HUES64 (cell line): Measurements from ENCODE around the gene DLGAP3.

Source experiments
- H3K27ac ChIP-seq: 2 replicates; pipeline ENCODE4 v1.7.0; 2013; ENCODE audit warnings: low read depth, low read length, inconsistent platforms
- H3K27me3 ChIP-seq: 2 replicates; pipeline ENCODE4 v1.6.1; 2013; ENCODE audit warnings: mild to moderate bottlenecking, low read length; ENCODE audit not compliant: insufficient read depth
- H3K36me3 ChIP-seq: 2 replicates; pipeline ENCODE4 v1.6.1; 2013; ENCODE audit warnings: mild to moderate bottlenecking, low read length; ENCODE audit not compliant: insufficient read depth
- H3K4me1 ChIP-seq: 2 replicates; pipeline ENCODE4 v1.6.1; 2013; ENCODE audit warnings: mild to moderate bottlenecking, low read length, moderate library complexity; ENCODE audit not compliant: insufficient read depth
- H3K4me3 ChIP-seq: 2 replicates; pipeline ENCODE4 v1.5.1; 2013; ENCODE audit warnings: mild to moderate bottlenecking, low read length, moderate library complexity
- H3K9ac ChIP-seq: 2 replicates; pipeline ENCODE4 v1.6.1; 2013; ENCODE audit warnings: mild to moderate bottlenecking, low read depth, low read length
- H3K9me3 ChIP-seq: 2 replicates; pipeline ENCODE4 v1.6.1; 2013; ENCODE audit warnings: low read depth, low read length; ENCODE audit not compliant: insufficient read depth
- WGBS: fragments of 150-250, 120-280 bp; methylation state at CpG from one replicate; pipeline ENCODE4 v1.1.7; 2013; ENCODE audit warnings: missing lambda C conversion rate; 5-methylcytosine and 5-hydroxymethylcytosine counted together

The DLGAP3 gene

GRCh38 chr1:34865573-34865972 lies 63.9 kb downstream of the DLGAP3 start:
- no peaks in the 10 kb centered on the region for H3K9me3 ChIP-seq
- H3K4me3 ChIP-seq: peak overlapping the region; percentile 80
- H3K27ac ChIP-seq: no peak overlapping the region
- 26% methylated on average over 25 of the region's 25 CpGs for WGBS
- no peaks in the 10 kb centered on the region for H3K4me1 ChIP-seq
- H3K9ac ChIP-seq: peak overlapping the region; percentile 88
- peaks cover 61% of the 10 kb centered on the region for H3K27me3 ChIP-seq
- no peaks in the 10 kb centered on the region for H3K36me3 ChIP-seq

GRCh38 chr1:34864759-34865158 lies 64.7 kb downstream of the DLGAP3 start:
- Histone ChIP-seq H3K9me3 (no peaks in the 10 kb centered on the region), H3K27me3 (peaks cover 61% of the 10 kb centered on the region), H3K4me1 (no peaks in the 10 kb centered on the region), H3K4me3 (no peak overlapping the region), H3K36me3 (no peaks in the 10 kb centered on the region), H3K27ac (no peak overlapping the region), H3K9ac (no peak overlapping the region)
- WGBS: 89% methylated on average over 8 of the region's 8 CpGs

GRCh38 chr1:34863501-34863900 lies 65.9 kb downstream of the DLGAP3 start:
- H3K9ac ChIP-seq: no peak overlapping the region
- no peak overlapping the region for H3K27ac ChIP-seq

GRCh38 chr1:34859446-34860200 lies 69.8 kb downstream of the DLGAP3 start, which contains the start of gene SMIM12:
Gene SMIM12 (minus strand): TSS chr1:34859749. CDS start chr1:34855977, 3,772 bp downstream.
- Histone ChIP-seq H3K4me1 (peaks cover 8% of the 10 kb centered on the region; the same call in 1 of the 2 replicates), H3K27me3 (peaks cover 30% of the 10 kb centered on the region), H3K36me3 (peaks cover 13% of the 10 kb centered on the region), H3K9ac (peak within 1 kb of the TSS; percentile 80), H3K9me3 (no peaks in the 10 kb centered on the region), H3K4me3 (peak within 1 kb of the TSS; percentile 97), H3K27ac (peak within 1 kb of the TSS; percentile 48; the same call in 1 of the 2 replicates)
- 2% methylated on average over 46 of the region's 47 CpGs for WGBS

More at GRCh38 chr1:34863501-34863900, 65.9 kb downstream of the DLGAP3 start:
- no peak overlapping the region for H3K4me3 ChIP-seq
- peaks cover 4% of the 10 kb centered on the region; the same call in 1 of the 2 replicates for H3K4me1 ChIP-seq
- no peaks in the 10 kb centered on the region for H3K36me3 ChIP-seq
- H3K27me3 ChIP-seq: peaks cover 61% of the 10 kb centered on the region
- H3K9me3 ChIP-seq: no peaks in the 10 kb centered on the region

GRCh38 chr1:34858901-34859445 lies 70.5 kb downstream of the DLGAP3 start:
- H3K27me3 ChIP-seq: peaks cover 24% of the 10 kb centered on the region
- H3K36me3 ChIP-seq: peaks cover 18% of the 10 kb centered on the region
- H3K9me3 ChIP-seq: no peaks in the 10 kb centered on the region
- peak overlapping the region; percentile 48; the same call in 1 of the 2 replicates for H3K27ac ChIP-seq
- peak overlapping the region; percentile 80 for H3K9ac ChIP-seq
- peaks cover 8% of the 10 kb centered on the region; the same call in 1 of the 2 replicates for H3K4me1 ChIP-seq
- peak overlapping the region; percentile 97 for H3K4me3 ChIP-seq
- WGBS: 2% methylated on average over 15 of the region's 15 CpGs

- peaks cover 18% of the 10 kb centered on the region for H3K36me3 ChIP-seq
- WGBS: 97% methylated on average over 6 of the region's 6 CpGs
- no peak overlapping the region for H3K27ac ChIP-seq
- H3K9ac ChIP-seq: no peak overlapping the region
- H3K27me3 ChIP-seq: peaks cover 1% of the 10 kb centered on the region
- no peaks in the 10 kb centered on the region for H3K9me3 ChIP-seq
- peaks cover 8% of the 10 kb centered on the region; the same call in 1 of the 2 replicates for H3K4me1 ChIP-seq
- H3K4me3 ChIP-seq: no peak overlapping the region
Measured at GRCh38 chr1:34856697-34857096, 72.8 kb downstream of the DLGAP3 start.

- no peaks in the 10 kb centered on the region for H3K27me3 ChIP-seq
- H3K4me1 ChIP-seq: peaks cover 3% of the 10 kb centered on the region
- H3K4me3 ChIP-seq: no peak overlapping the region
- peak overlapping the region; percentile 10; the same call in 1 of the 2 replicates for H3K9ac ChIP-seq
- peak overlapping the region; percentile 83 for H3K27ac ChIP-seq
- 5% methylated on average over 6 of the region's 6 CpGs for WGBS
- H3K9me3 ChIP-seq: no peaks in the 10 kb centered on the region
- peaks cover 18% of the 10 kb centered on the region for H3K36me3 ChIP-seq
Measured at GRCh38 chr1:34852677-34853217, 76.7 kb downstream of the DLGAP3 start.

- H3K27ac ChIP-seq: no peak overlapping the region
- H3K4me1 ChIP-seq: peaks cover 3% of the 10 kb centered on the region
- 88% methylated on average over 13 of the region's 13 CpGs for WGBS
- no peaks in the 10 kb centered on the region for H3K9me3 ChIP-seq
- peaks cover 18% of the 10 kb centered on the region for H3K36me3 ChIP-seq
- H3K4me3 ChIP-seq: no peak overlapping the region
- no peaks in the 10 kb centered on the region for H3K27me3 ChIP-seq
- no peak overlapping the region for H3K9ac ChIP-seq
Measured at GRCh38 chr1:34851431-34852105, 77.9 kb downstream of the DLGAP3 start.

- no peak overlapping the region for H3K27ac ChIP-seq
- no peaks in the 10 kb centered on the region for H3K27me3 ChIP-seq
- peaks cover 7% of the 10 kb centered on the region for H3K4me1 ChIP-seq
- no peak overlapping the region for H3K4me3 ChIP-seq
- H3K36me3 ChIP-seq: peaks cover 14% of the 10 kb centered on the region
- WGBS: 83% methylated on average over 6 of the region's 6 CpGs
- H3K9ac ChIP-seq: no peak overlapping the region
- no peaks in the 10 kb centered on the region for H3K9me3 ChIP-seq
Measured at GRCh38 chr1:34850382-34850781, 79.1 kb downstream of the DLGAP3 start.

GRCh38 chr1:34847094-34847493 lies 82.4 kb downstream of the DLGAP3 start:
- Histone ChIP-seq H3K27ac (no peak overlapping the region), H3K9ac (no peak overlapping the region), H3K27me3 (no peaks in the 10 kb centered on the region), H3K4me1 (peaks cover 32% of the 10 kb centered on the region), H3K9me3 (no peaks in the 10 kb centered on the region), H3K36me3 (no peaks in the 10 kb centered on the region; the same call in 1 of the 2 replicates), H3K4me3 (no peak overlapping the region)
- 88% methylated on average over 7 of the region's 7 CpGs for WGBS

- Histone ChIP-seq H3K27ac (no peak overlapping the region; the same call in 1 of the 2 replicates), H3K9me3 (no peaks in the 10 kb centered on the region), H3K27me3 (no peaks in the 10 kb centered on the region), H3K4me1 (peaks cover 32% of the 10 kb centered on the region), H3K9ac (no peak overlapping the region), H3K4me3 (no peak overlapping the region), H3K36me3 (no peaks in the 10 kb centered on the region; the same call in 1 of the 2 replicates)
- WGBS: 98% methylated on average over 2 of the region's 2 CpGs
Measured at GRCh38 chr1:34846265-34846664, 83.2 kb downstream of the DLGAP3 start.
